ENCODE results near the gene TMEM95.
"Not testable (repeated sequence)": the region's sequence is repeated elsewhere in the genome, so short reads cannot be mapped to it uniquely, and the experiment has no call there.

Gene TMEM95

DNA sequence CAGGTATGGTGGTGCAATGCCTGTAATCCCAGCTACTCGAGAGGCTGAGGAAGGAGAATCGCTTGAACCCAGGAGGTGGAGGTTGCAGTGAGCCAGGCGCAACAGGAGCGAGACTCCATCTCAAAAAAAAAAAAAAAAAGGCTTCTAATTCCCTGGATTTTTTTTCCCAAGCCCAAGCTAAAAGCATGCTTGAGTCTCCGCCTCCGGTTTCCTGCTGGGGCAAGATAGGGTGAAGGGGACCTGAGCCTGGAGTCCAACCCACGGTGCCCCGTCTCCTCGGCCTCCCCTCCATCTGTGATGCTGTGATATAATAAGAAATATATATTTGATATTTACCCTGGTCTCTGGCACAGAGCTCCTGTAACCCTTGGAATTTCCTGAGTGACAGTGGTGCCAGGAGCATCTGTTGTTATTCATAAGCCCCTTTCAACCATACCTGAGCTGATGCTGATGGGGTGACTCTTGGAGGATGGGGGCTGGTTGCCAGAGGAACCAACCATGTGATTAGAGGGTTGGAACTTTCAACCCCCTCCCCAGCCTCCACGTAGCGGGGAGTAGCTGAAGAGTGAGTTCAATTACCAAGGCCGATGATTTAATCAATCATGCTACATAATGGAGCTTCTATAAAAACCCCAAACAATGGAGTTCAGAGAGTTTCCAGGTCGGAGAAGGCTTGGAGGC is 13.1 kb downstream of the TMEM95 start:
- Histone ChIP-seq H3K4me3 (ENCODE audit: low read depth in 1 of 2, low read length in 2 of 2) (no peak overlapping the region), H3K36me3 (ENCODE audit: control insufficient read depth in 1 of 2, insufficient read depth in 2 of 2, low read length in 2 of 2) (no peaks in the 10 kb centered on the region), H3K27me3 (ENCODE audit: low read depth, low read length) (no peaks in the 10 kb centered on the region), H3K4me1 (ENCODE audit: control insufficient read depth in 1 of 2, insufficient read depth in 2 of 2, low read length in 2 of 2) (no peaks in the 10 kb centered on the region), H3K9me3 (ENCODE audit: control insufficient read depth in 1 of 2, low read length in 2 of 2) (no peaks in the 10 kb centered on the region), H3K27ac (ENCODE audit: low read length) (no peak overlapping the region)

DNA sequence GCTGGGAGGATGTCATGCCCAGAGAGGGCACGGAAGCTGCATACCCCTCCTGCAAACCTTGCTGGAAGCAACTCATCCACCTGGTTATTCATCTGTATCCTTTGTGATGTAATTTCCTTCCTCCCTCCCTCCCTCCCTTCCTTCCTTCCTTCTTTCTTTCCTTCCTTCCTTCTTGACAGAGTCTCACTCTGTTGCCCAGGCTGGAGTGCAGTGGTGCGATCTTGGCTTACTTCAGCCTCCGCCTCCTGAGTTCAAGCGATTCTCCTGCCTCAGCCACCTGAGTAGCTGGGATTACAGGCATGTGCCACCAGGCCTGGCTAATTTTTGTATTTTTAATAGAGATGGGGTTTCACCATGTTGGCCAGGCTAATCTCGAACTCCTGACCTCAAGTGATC is 13.6 kb downstream of the TMEM95 start:
- H3K27me3 ChIP-seq (ENCODE audit: low read depth, low read length); H3K4me1 ChIP-seq (ENCODE audit: control insufficient read depth in 1 of 2, insufficient read depth in 2 of 2, low read length in 2 of 2); H3K27ac ChIP-seq (ENCODE audit: low read length); H3K4me3 ChIP-seq (ENCODE audit: low read depth in 1 of 2, low read length in 2 of 2); H3K36me3 ChIP-seq (ENCODE audit: control insufficient read depth in 1 of 2, insufficient read depth in 2 of 2, low read length in 2 of 2); H3K9me3 ChIP-seq (ENCODE audit: control insufficient read depth in 1 of 2, low read length in 2 of 2): not testable (repeated sequence)

DNA sequence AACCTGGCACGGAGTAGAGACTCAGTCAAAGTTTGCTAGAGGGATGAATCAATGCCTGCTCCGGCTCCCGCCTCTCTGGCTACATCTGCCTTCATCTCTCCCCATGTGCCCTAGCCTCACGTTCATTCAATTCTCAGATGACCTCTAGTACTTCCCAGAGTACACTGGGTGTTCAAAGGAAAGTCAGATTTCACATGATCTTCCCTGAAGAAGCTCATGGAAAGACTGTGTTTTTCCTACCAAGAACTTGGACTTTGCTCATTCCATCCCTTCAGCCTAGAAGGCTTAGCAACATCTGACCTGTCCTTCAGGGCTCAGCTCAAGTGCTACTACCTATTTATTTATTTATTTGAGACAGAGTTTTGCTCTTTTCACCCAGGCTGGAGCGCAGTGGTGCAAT is 14.9 kb downstream of the TMEM95 start:
- Histone ChIP-seq H3K27ac (ENCODE audit: low read length) (no peak overlapping the region), H3K36me3 (ENCODE audit: control insufficient read depth in 1 of 2, insufficient read depth in 2 of 2, low read length in 2 of 2) (no peaks in the 10 kb centered on the region), H3K9me3 (ENCODE audit: control insufficient read depth in 1 of 2, low read length in 2 of 2) (no peaks in the 10 kb centered on the region), H3K4me1 (ENCODE audit: control insufficient read depth in 1 of 2, insufficient read depth in 2 of 2, low read length in 2 of 2) (no peaks in the 10 kb centered on the region), H3K27me3 (ENCODE audit: low read depth, low read length) (no peaks in the 10 kb centered on the region), H3K4me3 (ENCODE audit: low read depth in 1 of 2, low read length in 2 of 2) (no peak overlapping the region)

DNA sequence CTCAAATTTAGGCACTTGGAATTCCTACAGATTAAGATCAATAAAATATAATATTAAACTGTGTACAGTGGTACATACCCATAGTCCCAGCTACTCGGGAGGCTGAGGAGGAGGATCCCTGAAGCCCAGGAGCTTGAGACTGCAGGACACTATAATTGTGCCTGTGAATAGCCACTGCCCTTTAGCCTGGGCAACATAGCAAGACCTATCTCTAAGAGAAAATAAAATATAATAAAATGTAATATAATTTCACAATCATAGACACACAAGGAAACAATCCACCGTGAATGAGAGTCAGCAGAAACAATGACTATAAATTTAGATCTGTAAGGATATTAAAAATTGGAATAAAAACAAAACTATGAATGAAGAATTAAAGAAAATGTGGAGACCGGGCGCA is 15.9 kb downstream of the TMEM95 start:
- Histone ChIP-seq H3K27ac (ENCODE audit: low read length) (no peak overlapping the region), H3K27me3 (ENCODE audit: low read depth, low read length) (no peaks in the 10 kb centered on the region), H3K9me3 (ENCODE audit: control insufficient read depth in 1 of 2, low read length in 2 of 2) (no peaks in the 10 kb centered on the region), H3K4me1 (ENCODE audit: control insufficient read depth in 1 of 2, insufficient read depth in 2 of 2, low read length in 2 of 2) (no peaks in the 10 kb centered on the region), H3K4me3 (ENCODE audit: low read depth in 1 of 2, low read length in 2 of 2) (no peak overlapping the region), H3K36me3 (ENCODE audit: control insufficient read depth in 1 of 2, insufficient read depth in 2 of 2, low read length in 2 of 2) (no peaks in the 10 kb centered on the region)

DNA sequence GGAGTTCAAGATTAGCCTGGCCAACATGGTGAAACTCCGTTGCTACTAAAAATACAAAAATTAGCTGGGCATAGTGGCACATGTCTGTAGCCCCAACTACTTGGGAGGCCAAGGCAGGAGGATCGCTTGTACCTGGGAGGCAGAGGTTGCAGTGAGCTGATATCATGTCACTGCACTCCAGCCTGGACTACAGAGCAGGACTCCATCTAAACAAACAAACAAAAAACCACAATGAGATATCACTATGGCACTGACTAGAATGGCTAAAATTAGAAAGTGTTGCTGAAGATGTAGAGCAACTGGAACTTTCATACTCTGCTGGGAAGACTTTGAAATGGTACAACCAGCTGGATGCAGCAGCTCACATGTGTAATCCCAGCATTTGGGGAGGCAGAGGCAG is 19.4 kb downstream of the TMEM95 start:
- Histone ChIP-seq H3K27me3 (ENCODE audit: low read depth, low read length) (no peaks in the 10 kb centered on the region), H3K36me3 (ENCODE audit: control insufficient read depth in 1 of 2, insufficient read depth in 2 of 2, low read length in 2 of 2) (no peaks in the 10 kb centered on the region), H3K4me3 (ENCODE audit: low read depth in 1 of 2, low read length in 2 of 2) (no peak overlapping the region), H3K9me3 (ENCODE audit: control insufficient read depth in 1 of 2, low read length in 2 of 2) (no peaks in the 10 kb centered on the region), H3K27ac (ENCODE audit: low read length) (no peak overlapping the region), H3K4me1 (ENCODE audit: control insufficient read depth in 1 of 2, insufficient read depth in 2 of 2, low read length in 2 of 2) (no peaks in the 10 kb centered on the region)

DNA sequence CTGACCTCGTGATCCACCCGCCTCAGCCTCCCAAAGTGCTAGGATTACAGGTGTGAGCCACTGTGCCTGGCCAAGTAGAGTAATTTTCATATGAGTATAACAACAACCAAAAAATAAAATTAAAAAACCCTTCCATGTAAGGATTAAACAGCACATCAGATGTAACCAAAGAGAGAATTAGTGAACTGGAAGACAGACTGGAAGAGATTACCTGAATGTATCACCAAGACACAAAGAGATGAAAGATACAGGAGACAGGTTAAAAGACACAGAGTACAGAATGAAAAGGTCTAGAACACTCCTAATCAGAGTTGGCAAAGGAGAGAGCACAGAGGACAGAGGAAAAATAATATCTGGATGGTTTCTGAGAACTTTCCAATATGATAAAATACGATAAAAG is 24.2 kb downstream of the TMEM95 start:
- Histone ChIP-seq H3K27ac (ENCODE audit: low read length) (no peak overlapping the region), H3K36me3 (ENCODE audit: control insufficient read depth in 1 of 2, insufficient read depth in 2 of 2, low read length in 2 of 2) (no peaks in the 10 kb centered on the region), H3K27me3 (ENCODE audit: low read depth, low read length) (no peaks in the 10 kb centered on the region), H3K9me3 (ENCODE audit: control insufficient read depth in 1 of 2, low read length in 2 of 2) (no peaks in the 10 kb centered on the region), H3K4me3 (ENCODE audit: low read depth in 1 of 2, low read length in 2 of 2) (no peak overlapping the region), H3K4me1 (ENCODE audit: control insufficient read depth in 1 of 2, insufficient read depth in 2 of 2, low read length in 2 of 2) (peaks cover 8 to 26% of the 10 kb centered on the region in 2 donors)

DNA sequence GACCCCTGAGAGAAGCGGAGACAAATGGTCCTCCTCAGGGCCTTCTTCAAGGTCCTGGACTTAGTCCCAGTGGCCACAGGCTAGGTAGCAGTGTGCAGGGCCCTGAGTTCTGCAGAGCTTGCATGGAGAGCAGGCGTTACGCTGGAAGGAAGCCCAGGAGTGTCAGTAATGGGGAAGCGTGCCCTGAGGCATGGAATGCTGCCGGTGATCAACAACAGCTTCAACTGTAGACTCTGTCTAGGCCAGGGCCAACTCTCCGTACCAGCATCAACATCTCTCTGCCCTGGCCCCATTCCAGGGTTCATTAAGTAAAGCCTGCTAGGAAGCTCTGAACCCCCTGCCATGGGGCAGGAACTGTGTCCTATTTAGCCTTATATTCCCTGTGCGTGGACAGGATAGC is 25.4 kb downstream of the TMEM95 start:
- Histone ChIP-seq H3K36me3 (ENCODE audit: control insufficient read depth in 1 of 2, insufficient read depth in 2 of 2, low read length in 2 of 2) (no peaks in the 10 kb centered on the region), H3K4me1 (ENCODE audit: control insufficient read depth in 1 of 2, insufficient read depth in 2 of 2, low read length in 2 of 2) (peaks cover 8 to 30% of the 10 kb centered on the region in 2 donors), H3K27me3 (ENCODE audit: low read depth, low read length) (no peaks in the 10 kb centered on the region), H3K9me3 (ENCODE audit: control insufficient read depth in 1 of 2, low read length in 2 of 2) (no peaks in the 10 kb centered on the region), H3K27ac (ENCODE audit: low read length) (no peak overlapping the region), H3K4me3 (ENCODE audit: low read depth in 1 of 2, low read length in 2 of 2) (peak overlapping the region; percentile 47 to 52)

DNA sequence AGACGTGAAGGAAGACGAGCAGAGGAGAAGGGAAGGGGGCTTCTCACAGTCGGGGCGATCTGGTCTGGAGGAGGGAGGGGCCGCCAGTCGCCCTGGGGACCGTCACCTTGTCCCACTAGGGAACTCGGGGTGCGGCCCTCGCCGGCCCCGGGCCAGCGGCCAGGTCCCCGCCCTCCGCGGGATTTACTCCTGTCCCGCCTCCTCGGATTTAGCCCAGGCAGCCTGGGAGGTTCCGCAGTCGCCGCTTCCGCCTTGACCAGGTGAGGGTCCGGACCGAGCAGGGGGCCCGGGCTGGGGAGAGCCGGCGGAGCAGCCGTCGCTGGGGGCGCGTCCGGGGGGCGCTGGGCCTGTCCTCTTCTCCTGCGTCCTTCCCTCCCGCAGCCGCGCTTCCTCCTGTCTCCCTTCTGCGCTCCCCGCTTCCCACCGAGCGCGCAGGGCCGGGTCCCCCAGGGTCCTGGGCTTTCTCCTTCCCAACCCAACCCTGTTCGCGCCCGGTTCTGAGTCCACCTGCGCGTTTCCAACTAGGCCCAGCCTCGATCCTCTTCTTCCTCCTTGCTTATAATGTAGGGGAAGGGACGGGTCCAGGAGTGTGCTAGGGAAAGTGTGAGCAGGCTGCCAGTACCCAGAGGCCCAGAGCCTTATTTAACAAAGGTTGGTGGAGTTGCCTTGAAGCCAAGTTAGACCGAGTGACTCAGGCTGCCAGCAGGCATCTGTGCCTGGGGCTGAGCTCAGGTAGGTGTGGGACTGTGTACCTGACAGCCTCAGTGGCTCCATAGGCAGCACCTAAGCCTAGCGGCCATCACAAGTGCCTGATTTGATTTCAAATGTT is 26.1 kb downstream of the TMEM95 start, which contains the start of gene TNK1:
Gene TNK1, plus strand, starts transcription at position 235 of the 829 bp plus-strand sequence. CDS start 1,838 bp downstream, outside the sequence.
- Histone ChIP-seq H3K4me1 (ENCODE audit: control insufficient read depth in 1 of 2, insufficient read depth in 2 of 2, low read length in 2 of 2) (peaks cover 8 to 30% of the 10 kb centered on the region in 2 donors), H3K27ac (ENCODE audit: low read length) (peak within 1 kb of the TSS; percentile 16), H3K9me3 (ENCODE audit: control insufficient read depth in 1 of 2, low read length in 2 of 2) (no peaks in the 10 kb centered on the region), H3K4me3 (ENCODE audit: low read depth in 1 of 2, low read length in 2 of 2) (peak within 1 kb of the TSS; percentile 47 to 52), H3K36me3 (ENCODE audit: control insufficient read depth in 1 of 2, insufficient read depth in 2 of 2, low read length in 2 of 2) (no peaks in the 10 kb centered on the region), H3K27me3 (ENCODE audit: low read depth, low read length) (no peaks in the 10 kb centered on the region)

DNA sequence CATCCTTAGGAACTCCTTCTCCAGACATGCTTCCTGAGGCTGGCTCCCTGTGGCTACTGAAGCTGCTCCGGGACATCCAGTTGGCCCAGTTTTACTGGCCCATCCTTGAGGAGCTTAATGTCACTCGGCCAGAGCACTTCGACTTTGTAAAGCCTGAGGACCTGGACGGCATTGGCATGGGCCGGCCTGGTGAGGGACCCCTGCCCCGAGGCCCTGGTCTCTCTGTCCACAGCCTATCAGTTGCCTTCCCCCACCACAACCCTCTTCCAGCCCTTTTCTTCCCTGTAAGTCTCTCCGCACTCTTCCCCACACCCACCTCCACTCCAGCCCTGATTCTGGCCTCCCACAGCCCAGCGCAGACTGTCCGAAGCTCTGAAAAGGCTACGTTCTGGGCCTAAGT is 27.9 kb downstream of the TMEM95 start:
- H3K4me3 ChIP-seq (ENCODE audit: low read depth in 1 of 2, low read length in 2 of 2), result no peak overlapping the region
- no peaks in the 10 kb centered on the region for H3K27me3 ChIP-seq (ENCODE audit: low read depth, low read length)
- peaks cover 8 to 30% of the 10 kb centered on the region in 2 donors for H3K4me1 ChIP-seq (ENCODE audit: control insufficient read depth in 1 of 2, insufficient read depth in 2 of 2, low read length in 2 of 2)
- no peak overlapping the region for H3K27ac ChIP-seq (ENCODE audit: low read length)
- no peaks in the 10 kb centered on the region for H3K36me3 ChIP-seq (ENCODE audit: control insufficient read depth in 1 of 2, insufficient read depth in 2 of 2, low read length in 2 of 2)
- H3K9me3 ChIP-seq (ENCODE audit: control insufficient read depth in 1 of 2, low read length in 2 of 2), result no peaks in the 10 kb centered on the region

DNA sequence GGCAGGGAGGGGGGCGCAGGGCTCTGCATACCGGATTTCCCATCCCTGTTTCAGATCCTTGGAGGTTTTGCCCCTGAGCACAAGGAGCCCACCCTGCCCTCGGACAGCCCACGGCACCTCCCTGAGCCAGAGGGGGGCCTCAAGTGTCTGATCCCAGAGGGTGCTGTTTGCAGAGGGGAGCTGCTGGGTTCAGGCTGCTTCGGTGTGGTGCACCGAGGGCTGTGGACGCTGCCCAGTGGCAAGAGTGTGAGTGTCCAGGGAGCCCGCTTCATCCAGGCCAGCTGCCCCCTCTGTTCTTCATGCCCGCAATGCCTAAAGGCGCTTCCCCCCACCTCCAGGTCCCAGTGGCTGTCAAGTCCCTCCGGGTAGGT is 28.4 kb downstream of the TMEM95 start:
- no peaks in the 10 kb centered on the region for H3K27me3 ChIP-seq (ENCODE audit: low read depth, low read length)

DNA sequence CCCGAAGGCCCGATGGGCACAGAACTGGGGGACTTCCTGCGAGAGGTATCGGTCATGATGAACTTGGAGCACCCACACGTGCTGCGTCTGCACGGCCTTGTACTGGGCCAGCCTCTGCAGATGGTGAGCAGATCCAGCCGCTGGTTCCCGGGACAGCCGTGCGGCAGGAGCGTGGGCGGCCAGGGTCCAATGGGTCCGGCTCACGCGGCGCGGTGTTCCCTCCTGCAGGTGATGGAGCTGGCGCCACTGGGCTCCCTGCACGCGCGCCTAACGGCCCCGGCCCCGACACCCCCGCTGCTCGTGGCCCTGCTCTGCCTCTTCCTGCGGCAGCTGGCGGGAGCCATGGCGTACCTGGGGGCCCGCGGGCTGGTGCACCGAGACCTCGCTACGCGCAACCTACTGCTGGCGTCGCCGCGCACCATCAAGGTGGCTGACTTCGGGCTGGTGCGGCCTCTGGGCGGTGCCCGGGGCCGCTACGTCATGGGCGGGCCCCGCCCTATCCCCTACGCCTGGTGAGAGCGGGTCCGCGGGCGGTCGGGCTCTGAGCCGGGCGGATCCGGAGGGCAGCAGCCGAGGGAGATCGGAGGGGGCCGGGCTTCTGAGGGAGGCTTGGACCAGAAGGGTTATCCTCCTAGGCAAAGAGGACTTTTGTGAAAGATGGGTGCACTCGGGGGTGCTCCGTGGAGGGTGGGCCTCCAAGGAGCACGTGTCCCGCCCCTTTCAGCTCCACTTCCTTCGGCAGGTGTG is 29.0 kb downstream of the TMEM95 start:
- H3K4me3 ChIP-seq (ENCODE audit: low read depth in 1 of 2, low read length in 2 of 2), result peak overlapping the region; percentile 37 to 66
- H3K36me3 ChIP-seq (ENCODE audit: control insufficient read depth in 1 of 2, insufficient read depth in 2 of 2, low read length in 2 of 2), result peaks cover 0 to 4% of the 10 kb centered on the region in 2 donors
- no peaks in the 10 kb centered on the region for H3K9me3 ChIP-seq (ENCODE audit: control insufficient read depth in 1 of 2, low read length in 2 of 2)
- no peaks in the 10 kb centered on the region for H3K27me3 ChIP-seq (ENCODE audit: low read depth, low read length)
- H3K4me1 ChIP-seq (ENCODE audit: control insufficient read depth in 1 of 2, insufficient read depth in 2 of 2, low read length in 2 of 2), result peaks cover 8 to 30% of the 10 kb centered on the region in 2 donors
- H3K27ac ChIP-seq (ENCODE audit: low read length), result no peak overlapping the region

More for the DNA sequence above, 28.4 kb downstream of the TMEM95 start:
- Histone ChIP-seq H3K36me3 (ENCODE audit: control insufficient read depth in 1 of 2, insufficient read depth in 2 of 2, low read length in 2 of 2) (no peaks in the 10 kb centered on the region), H3K27ac (ENCODE audit: low read length) (no peak overlapping the region), H3K4me1 (ENCODE audit: control insufficient read depth in 1 of 2, insufficient read depth in 2 of 2, low read length in 2 of 2) (peaks cover 8 to 30% of the 10 kb centered on the region in 2 donors), H3K4me3 (ENCODE audit: low read depth in 1 of 2, low read length in 2 of 2) (peak overlapping the region in 1 of 2 donors; percentile 66), H3K9me3 (ENCODE audit: control insufficient read depth in 1 of 2, low read length in 2 of 2) (no peaks in the 10 kb centered on the region)
